GM18511 (cell line): ENCODE measurements around the gene NMD3.
"Not testable (repeated sequence)": the region's sequence is repeated elsewhere in the genome, so short reads cannot be mapped to it uniquely, and the experiment has no call there.

Experiments used
- ATAC-seq: cut with Tn5 transposase; IDR thresholded peaks from one replicate; pipeline ENCODE4 v1.9.1; 2021; ENCODE audit warnings: mild to moderate bottlenecking, moderate library complexity; ENCODE audit not compliant: unreplicated experiment

The NMD3 gene

GRCh38 chr3:161220850-161221753 is at the start of gene NMD3:
Gene NMD3 (plus strand): TSS chr3:161221311. CDS start chr3:161222014, 703 bp downstream.
- peak; percentile 99 for ATAC-seq

GRCh38 chr3:161171639-161172552 is 49.2 kb upstream of the NMD3 start:
- ATAC-seq, result no peak

GRCh38 chr3:161175506-161175905 is 45.6 kb upstream of the NMD3 start:
- no peak for ATAC-seq

- ATAC-seq, result no peak
Observed at GRCh38 chr3:161177991-161178390, 43.1 kb upstream of the NMD3 start.

- ATAC-seq, result not testable (repeated sequence)
Observed at GRCh38 chr3:161181371-161181770, 39.7 kb upstream of the NMD3 start.

GRCh38 chr3:161187046-161187445 is 34.1 kb upstream of the NMD3 start:
- ATAC-seq, result no peak

GRCh38 chr3:161197855-161198850 is 23.0 kb upstream of the NMD3 start:
- ATAC-seq, result no peak

GRCh38 chr3:161199926-161200325 is 21.2 kb upstream of the NMD3 start:
- no peak for ATAC-seq

- peak; percentile 91 for ATAC-seq
Observed at GRCh38 chr3:161203485-161204098, 17.5 kb upstream of the NMD3 start.

- no peak for ATAC-seq
Observed at GRCh38 chr3:161208931-161209330, 12.2 kb upstream of the NMD3 start.

- ATAC-seq, result no peak
Observed at GRCh38 chr3:161212171-161212771, 8.8 kb upstream of the NMD3 start.

- no peak for ATAC-seq
Observed at GRCh38 chr3:161212906-161213305, 8.2 kb upstream of the NMD3 start.

- no peak for ATAC-seq
Observed at GRCh38 chr3:161213644-161214043, 7.5 kb upstream of the NMD3 start.

GRCh38 chr3:161215185-161215584 is 5.9 kb upstream of the NMD3 start:
- no peak for ATAC-seq

GRCh38 chr3:161217496-161217895 is 3.6 kb upstream of the NMD3 start:
- ATAC-seq, result no peak

- ATAC-seq, result no peak
Observed at GRCh38 chr3:161219495-161219894, 1.6 kb upstream of the NMD3 start.

- peak; percentile 27 for ATAC-seq
Observed at GRCh38 chr3:161221806-161222600, 892 bp downstream of the NMD3 start.

GRCh38 chr3:161222662-161223061 is 1.6 kb downstream of the NMD3 start:
- no peak for ATAC-seq

GRCh38 chr3:161224786-161225185 is 3.7 kb downstream of the NMD3 start:
- ATAC-seq, result no peak
